ENCODE results near the gene SLC36A4.

Gene SLC36A4

DNA sequence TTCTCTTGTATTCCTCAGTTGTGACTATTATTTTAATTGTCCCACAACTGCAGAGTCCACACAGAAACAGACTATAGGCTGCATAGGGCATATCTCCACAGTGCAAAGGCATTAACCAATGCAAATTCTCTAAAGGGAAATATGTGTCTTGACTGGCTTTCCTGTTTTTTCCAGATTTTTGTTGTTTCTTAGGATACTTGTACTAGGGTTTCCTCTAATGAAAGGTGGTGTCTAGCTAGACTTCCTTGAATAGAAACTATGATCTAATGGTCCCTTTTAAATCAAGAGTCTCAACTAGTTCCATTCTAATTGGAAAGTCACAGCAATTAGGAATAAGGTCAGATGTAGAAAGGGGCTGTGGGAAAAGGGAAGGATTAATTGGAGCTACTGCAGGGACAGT, 37.6 kb downstream of the SLC36A4 start:
- TF ChIP-seq, protein P1, sequence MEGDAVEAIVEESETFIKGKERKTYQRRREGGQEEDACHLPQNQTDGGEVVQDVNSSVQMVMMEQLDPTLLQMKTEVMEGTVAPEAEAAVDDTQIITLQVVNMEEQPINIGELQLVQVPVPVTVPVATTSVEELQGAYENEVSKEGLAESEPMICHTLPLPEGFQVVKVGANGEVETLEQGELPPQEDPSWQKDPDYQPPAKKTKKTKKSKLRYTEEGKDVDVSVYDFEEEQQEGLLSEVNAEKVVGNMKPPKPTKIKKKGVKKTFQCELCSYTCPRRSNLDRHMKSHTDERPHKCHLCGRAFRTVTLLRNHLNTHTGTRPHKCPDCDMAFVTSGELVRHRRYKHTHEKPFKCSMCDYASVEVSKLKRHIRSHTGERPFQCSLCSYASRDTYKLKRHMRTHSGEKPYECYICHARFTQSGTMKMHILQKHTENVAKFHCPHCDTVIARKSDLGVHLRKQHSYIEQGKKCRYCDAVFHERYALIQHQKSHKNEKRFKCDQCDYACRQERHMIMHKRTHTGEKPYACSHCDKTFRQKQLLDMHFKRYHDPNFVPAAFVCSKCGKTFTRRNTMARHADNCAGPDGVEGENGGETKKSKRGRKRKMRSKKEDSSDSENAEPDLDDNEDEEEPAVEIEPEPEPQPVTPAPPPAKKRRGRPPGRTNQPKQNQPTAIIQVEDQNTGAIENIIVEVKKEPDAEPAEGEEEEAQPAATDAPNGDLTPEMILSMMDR (IDR thresholded peaks at IDR 0.05), result no peak
- H3K4me3 ChIP-seq (ENCODE audit: low read depth in 1 of 2, low read length in 1 of 2), result no peak overlapping the region
- H3K9me3 ChIP-seq, result no peaks in the 10 kb centered on the region
- H3K27me3 ChIP-seq, result no peaks in the 10 kb centered on the region
- H3K4me1 ChIP-seq (ENCODE audit: control insufficient read depth in 1 of 2, insufficient read depth in 1 of 2, low read depth in 1 of 2, low read length in 1 of 2), result no peaks in the 10 kb centered on the region
- no peak overlapping the region for H3K27ac ChIP-seq
- peaks cover 50% of the 10 kb centered on the region for H3K36me3 ChIP-seq

DNA sequence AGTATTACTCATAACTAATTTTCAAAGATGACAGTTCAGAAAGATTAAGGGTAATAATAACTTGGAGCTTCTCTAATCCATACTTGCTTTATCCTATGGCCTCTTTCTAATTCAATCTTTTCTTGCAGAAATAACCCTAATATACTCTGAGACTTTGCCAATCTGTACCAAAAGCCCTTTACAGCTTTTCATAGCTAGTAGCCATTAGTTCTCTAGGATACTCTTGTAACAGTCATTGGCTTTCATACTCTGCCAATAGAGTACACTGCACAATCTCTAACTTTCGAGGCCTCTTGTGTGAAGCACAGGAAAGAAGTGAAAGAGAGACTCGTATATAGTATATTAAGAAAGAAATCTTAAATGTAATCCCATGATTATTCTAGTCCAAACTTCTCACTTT, 38.1 kb downstream of the SLC36A4 start:
- Histone ChIP-seq H3K27ac (no peak overlapping the region), H3K9me3 (no peaks in the 10 kb centered on the region), H3K36me3 (peaks cover 45% of the 10 kb centered on the region), H3K4me1 (ENCODE audit: control insufficient read depth in 1 of 2, insufficient read depth in 1 of 2, low read depth in 1 of 2, low read length in 1 of 2) (no peaks in the 10 kb centered on the region), H3K27me3 (no peaks in the 10 kb centered on the region), H3K4me3 (ENCODE audit: low read depth in 1 of 2, low read length in 1 of 2) (no peak overlapping the region)
- TF ChIP-seq, protein P1 (IDR thresholded peaks at IDR 0.05), result no peak

DNA sequence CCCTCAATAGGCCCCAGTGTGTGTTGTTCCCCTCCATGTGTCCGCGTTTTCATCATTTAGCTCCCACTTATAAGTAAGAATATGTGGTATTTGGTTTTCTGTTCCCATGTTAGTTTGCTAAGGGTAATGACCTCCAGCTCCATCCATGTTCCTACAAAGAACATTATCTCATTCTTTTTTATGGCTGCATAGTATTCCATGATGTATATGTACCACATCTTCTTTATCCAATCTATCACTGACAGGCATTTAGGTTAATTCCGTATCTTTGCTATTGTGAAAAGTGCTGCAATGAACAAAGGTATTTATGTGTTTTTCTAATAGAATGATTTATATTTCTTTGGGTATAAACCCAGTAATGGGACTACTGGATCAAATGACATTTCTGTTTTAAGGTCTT, 42.1 kb downstream of the SLC36A4 start:
- no peak overlapping the region for H3K27ac ChIP-seq
- H3K36me3 ChIP-seq, result peaks cover 39% of the 10 kb centered on the region
- H3K27me3 ChIP-seq, result no peaks in the 10 kb centered on the region
- no peak overlapping the region for H3K4me3 ChIP-seq (ENCODE audit: low read depth in 1 of 2, low read length in 1 of 2)
- no peaks in the 10 kb centered on the region for H3K9me3 ChIP-seq
- TF ChIP-seq, protein P1 (IDR thresholded peaks at IDR 0.05), result no peak
- H3K4me1 ChIP-seq (ENCODE audit: control insufficient read depth in 1 of 2, insufficient read depth in 1 of 2, low read depth in 1 of 2, low read length in 1 of 2), result no peaks in the 10 kb centered on the region

DNA sequence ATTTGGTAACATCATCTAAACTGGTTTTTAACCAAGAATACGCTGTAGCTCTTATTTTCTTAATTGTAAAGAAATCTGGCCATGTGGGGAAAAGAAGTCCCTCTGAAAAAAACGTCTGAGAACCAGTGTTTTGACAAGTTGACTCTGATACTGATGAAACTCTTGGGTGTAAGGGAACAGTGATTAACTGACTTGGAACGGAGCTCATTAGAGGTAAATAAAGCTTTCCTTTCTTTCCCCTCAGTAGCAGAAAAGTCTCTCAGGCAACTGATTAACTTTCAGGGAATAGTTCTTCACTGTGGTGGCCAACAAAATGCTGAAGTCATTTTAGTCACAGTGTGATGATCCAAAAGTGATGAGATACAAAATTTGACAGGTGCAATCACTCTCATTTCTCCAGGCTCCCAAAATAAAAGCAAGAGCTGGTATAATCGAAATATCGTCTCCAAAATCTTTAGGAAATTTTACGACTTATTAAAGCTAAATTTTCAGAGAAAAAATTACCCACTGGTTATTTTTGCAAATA, 52.3 kb downstream of the SLC36A4 start:
- Histone ChIP-seq H3K4me3 (ENCODE audit: low read depth in 1 of 2, low read length in 1 of 2) (no peak overlapping the region), H3K27ac (no peak overlapping the region), H3K4me1 (ENCODE audit: control insufficient read depth in 1 of 2, insufficient read depth in 1 of 2, low read depth in 1 of 2, low read length in 1 of 2) (no peaks in the 10 kb centered on the region), H3K9me3 (no peaks in the 10 kb centered on the region), H3K27me3 (no peaks in the 10 kb centered on the region), H3K36me3 (peaks cover 51% of the 10 kb centered on the region)
- TF ChIP-seq, protein P1 (IDR thresholded peaks at IDR 0.05), result no peak

DNA sequence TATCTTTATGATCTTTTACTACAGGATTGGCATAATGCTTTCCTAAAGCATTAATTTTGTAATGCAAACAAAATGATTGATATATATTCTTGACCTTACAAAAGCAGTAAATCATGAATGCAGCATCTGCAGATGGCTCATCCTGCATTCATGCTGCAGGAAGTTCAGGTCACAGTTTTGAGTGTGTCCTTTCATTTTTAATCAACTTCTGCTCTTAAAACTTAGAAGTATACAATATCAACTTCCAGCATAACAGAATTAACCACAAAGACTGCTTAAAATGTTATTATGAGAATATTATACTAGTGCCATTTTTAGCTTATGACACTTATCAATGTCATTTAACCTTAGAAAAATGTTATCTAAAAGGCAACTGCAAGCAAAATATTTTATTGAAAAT, 54.0 kb downstream of the SLC36A4 start:
- TF ChIP-seq, protein P1 (IDR thresholded peaks at IDR 0.05), result no peak
- Histone ChIP-seq H3K27me3 (no peaks in the 10 kb centered on the region), H3K9me3 (no peaks in the 10 kb centered on the region), H3K27ac (no peak overlapping the region), H3K4me3 (ENCODE audit: low read depth in 1 of 2, low read length in 1 of 2) (no peak overlapping the region), H3K4me1 (ENCODE audit: control insufficient read depth in 1 of 2, insufficient read depth in 1 of 2, low read depth in 1 of 2, low read length in 1 of 2) (no peaks in the 10 kb centered on the region), H3K36me3 (peaks cover 43% of the 10 kb centered on the region)

DNA sequence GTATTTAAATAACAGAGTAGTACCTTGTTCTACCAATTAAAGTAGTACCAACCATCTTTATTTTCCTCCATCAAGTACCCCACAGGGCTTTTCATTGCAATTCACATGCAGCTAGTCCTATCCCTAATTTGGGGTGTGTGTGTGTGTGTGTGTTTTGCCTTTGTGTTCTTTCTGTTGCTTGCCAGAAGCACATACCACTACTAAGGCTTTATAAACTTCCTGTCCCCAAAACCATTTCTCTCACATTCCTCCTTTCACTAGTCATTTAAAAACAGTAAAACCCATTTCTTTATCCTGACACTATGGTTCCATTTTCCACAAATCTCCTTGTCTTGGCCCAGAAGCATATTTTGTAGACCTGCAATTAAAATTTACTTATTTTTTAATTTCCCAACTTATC, 54.6 kb downstream of the SLC36A4 start:
- Histone ChIP-seq H3K4me1 (ENCODE audit: control insufficient read depth in 1 of 2, insufficient read depth in 1 of 2, low read depth in 1 of 2, low read length in 1 of 2) (no peaks in the 10 kb centered on the region), H3K27me3 (no peaks in the 10 kb centered on the region), H3K36me3 (peaks cover 38% of the 10 kb centered on the region), H3K9me3 (no peaks in the 10 kb centered on the region), H3K27ac (no peak overlapping the region), H3K4me3 (ENCODE audit: low read depth in 1 of 2, low read length in 1 of 2) (no peak overlapping the region)
- TF ChIP-seq, protein P1 (IDR thresholded peaks at IDR 0.05), result no peak

Measured in neutrophil (primary cell).